ENCODE data around the gene SLC19A2.

- TF ChIP-seq CTCF (conservative IDR thresholded peaks at IDR 0.05 in 1 of 2, IDR thresholded peaks at IDR 0.05 in 1 of 2; ENCODE audit: low read depth in 1 of 2, low read length in 2 of 2) (no peak), EZH2 (IDR thresholded peaks at IDR 0.05; ENCODE audit: low read length, missing control alignments) (no peak)
Observed at GRCh38 chr1:169472738-169473137, 13.0 kb downstream of the SLC19A2 start.
